NT2/D1 (cell line): ENCODE measurements around the gene SSR2.

Experiments used
- SUZ12 ChIP-seq: IDR thresholded peaks from 2 replicates; pipeline ENCODE4 v1.6.1; 2011; ENCODE audit not compliant: insufficient read length, insufficient read depth; ENCODE audit errors: extremely low read depth
- YY1 ChIP-seq: IDR thresholded peaks from 2 replicates; pipeline ENCODE4 v1.6.1; 2011; ENCODE audit not compliant: insufficient read length, insufficient read depth
- ZNF274 ChIP-seq: IDR thresholded peaks from 2 replicates; pipeline ENCODE4 v1.6.1; 2011; ENCODE audit warnings: mild to moderate bottlenecking, low read depth, low read length

GRCh38 chr1:156055281-156056048, 34.7 kb upstream of the SSR2 start:
- no peak for TF ChIP-seq YY1
- TF ChIP-seq ZNF274, result no peak
- TF ChIP-seq SUZ12, result no peak
